Keratinocyte (primary cell): ENCODE measurements around the gene GALNT14.

Experiments
- CTCF ChIP-seq, 3 experiments: IDR thresholded peaks in 1 of 3; conservative IDR thresholded peaks in 1 of 3; optimal IDR thresholded peaks in 1 of 3; 2 replicates in 2 of 3; 3 replicates in 1 of 3; pipeline versions ENCODE3 to v1.5.1; 2011; ENCODE audit warnings: low read length in 3 of 3, mild to moderate bottlenecking in 3 of 3, moderate library complexity in 2 of 3, control low read depth in 1 of 3, inconsistent platforms in 1 of 3; ENCODE audit not compliant: insufficient read depth in 2 of 3; ENCODE audit errors: extremely low read depth in 1 of 3
- EZH2 ChIP-seq: IDR thresholded peaks from one replicate; pipeline ENCODE4 v1.6.1; 2012; ENCODE audit warnings: inconsistent platforms, mild to moderate bottlenecking, low read length, moderate library complexity

GRCh38 chr2:31014516-31014915 is 123.7 kb downstream of the GALNT14 start:
- TF ChIP-seq CTCF (optimal IDR thresholded peaks at IDR 0.05 in 1 of 3, IDR thresholded peaks at IDR 0.05 in 1 of 3, conservative IDR thresholded peaks at IDR 0.05 in 1 of 3; ENCODE audit: extremely low read depth in 1 of 3, insufficient read depth in 2 of 3, low read length in 3 of 3) (no peak), EZH2 (no peak)
